Activated CD4-positive, alpha-beta memory T cell treated with anti-CD3 and anti-CD28 coated beads, Interleukin-2, amount 10 ng/mL, durations not matched to agents 7 days and 5 days (primary cell): ENCODE data around the gene TRPV4. TPM values are rescaled to one million over a fixed set of nuclear protein-coding genes. Genes with fewer than 3 reads are reported as not detected.

ENCODE experiments used
- CTCF ChIA-PET: fragments of 350-600 bp; sonication (Branson Sonifier 250); formaldehyde crosslinking; loops from one replicate; lab custom pipeline; 2021; ENCODE audit warnings: antibody characterized with exemption, inconsistent platforms; lab: Charles Lee
- POLR2A ChIA-PET: fragments of 350-600 bp; sonication (Branson Sonifier 250); formaldehyde crosslinking; loops from one replicate; lab custom pipeline; 2021; ENCODE audit warnings: antibody characterized with exemption; lab: Charles Lee
- DNase-seq: peaks from one replicate; pipeline ENCODE4 v3.0.0-alpha.2; 2020
- H3K27ac Mint-ChIP-seq: one replicate; pipeline ENCODE4 v1.8.0; 2021; ENCODE audit warnings: mild to moderate bottlenecking, mixed read lengths
- H3K27me3 Mint-ChIP-seq: one replicate; pipeline ENCODE4 v1.8.0; 2021; ENCODE audit warnings: mixed read lengths
- H3K36me3 Mint-ChIP-seq: one replicate; pipeline ENCODE4 v1.8.0; 2021; ENCODE audit warnings: low read depth, mixed read lengths
- H3K4me1 Mint-ChIP-seq: one replicate; pipeline ENCODE4 v1.8.0; 2021; ENCODE audit warnings: mixed read lengths
- H3K4me3 Mint-ChIP-seq: one replicate; pipeline ENCODE4 v1.8.0; 2021; ENCODE audit warnings: mild to moderate bottlenecking, mixed read lengths
- H3K9me3 Mint-ChIP-seq: one replicate; pipeline ENCODE4 v1.8.0; 2021; ENCODE audit warnings: mixed read lengths
- total RNA-seq, 2 experiments: library from RNA; stranded (reverse); gene quantifications; one replicate each; pipeline ENCODE4 v1.2.3, GENCODE V29; 2021

TRPV4 gene
- not detected for total RNA-seq

- Mint-ChIP-seq H3K4me1 (peaks cover 2% of the 10 kb centered on the region), H3K9me3 (no peaks in the 10 kb centered on the region), H3K27ac (no peak within 1 kb of the TSS), H3K27me3 (peaks cover 35% of the 10 kb centered on the region), H3K36me3 (no peaks in the 10 kb centered on the region), H3K4me3 (no peak within 1 kb of the TSS)
- ChIA-PET CTCF (interaction anchor here (1.4 kb wide), 1 partner anchor 12 kb away, joined by 5 read pairs; no protein-coding TSS in a partner anchor), POLR2A (no interaction called here)
- no peak for DNase-seq
These were observed at the start of gene TRPV4 for GRCh38 chr12:109833307-109834189. TRPV4 (minus strand) TSS chr12:109833398; CDS start chr12:109814796, 18,602 bp downstream.

DNA sequence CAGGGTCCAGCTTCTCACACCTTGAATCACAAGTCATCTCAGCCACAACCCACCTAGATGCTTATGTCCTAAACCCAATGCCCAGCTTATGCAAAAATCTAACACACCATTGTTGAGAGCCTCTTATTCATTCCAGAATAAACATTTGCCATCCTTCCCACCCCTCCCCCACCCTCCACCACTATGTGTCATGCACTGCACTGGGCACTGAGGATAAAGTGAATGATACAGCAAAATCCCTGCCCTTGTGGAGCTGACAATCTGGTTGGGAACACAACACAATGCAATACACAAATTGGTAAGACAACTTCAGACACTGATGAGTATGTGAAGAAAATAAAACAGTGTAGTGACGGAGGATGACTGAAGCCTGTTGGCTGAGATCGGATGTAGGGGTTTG lies 48.6 kb upstream of the TRPV4 start:
- Mint-ChIP-seq H3K27me3 (peaks cover 11% of the 10 kb centered on the region), H3K4me3 (peak overlapping the region; percentile 5), H3K27ac (no peak overlapping the region), H3K36me3 (peaks cover 4% of the 10 kb centered on the region), H3K4me1 (peaks cover 52% of the 10 kb centered on the region), H3K9me3 (no peaks in the 10 kb centered on the region)
- ChIA-PET CTCF (interaction anchor here (1.1 to 1.5 kb wide), 4 partner anchors 11 to 76 kb away, joined by 3 to 7 read pairs (median 4); no protein-coding TSS in a partner anchor), POLR2A (interaction anchor here (0.9 to 1.6 kb wide), 2 partner anchors 7 to 19 kb away, joined by 3 to 4 read pairs; no protein-coding TSS in a partner anchor)
- DNase-seq: no peak

- Mint-ChIP-seq H3K36me3 (peaks cover 4% of the 10 kb centered on the region), H3K27me3 (peaks cover 11% of the 10 kb centered on the region), H3K4me3 (peak overlapping the region; percentile 82), H3K4me1 (peaks cover 56% of the 10 kb centered on the region), H3K9me3 (no peaks in the 10 kb centered on the region), H3K27ac (peak overlapping the region; percentile 69)
- DNase-seq: no peak
- ChIA-PET CTCF (interaction anchor here (1.1 kb wide), 1 partner anchor 10 kb away, joined by 3 read pairs; no protein-coding TSS in a partner anchor), POLR2A (interaction anchor here (0.9 to 1.6 kb wide), 2 partner anchors 8 to 20 kb away, joined by 3 to 4 read pairs; no protein-coding TSS in a partner anchor)
These were observed 47.7 kb upstream of the TRPV4 start for GRCh38 chr12:109880938-109881337.

DNA sequence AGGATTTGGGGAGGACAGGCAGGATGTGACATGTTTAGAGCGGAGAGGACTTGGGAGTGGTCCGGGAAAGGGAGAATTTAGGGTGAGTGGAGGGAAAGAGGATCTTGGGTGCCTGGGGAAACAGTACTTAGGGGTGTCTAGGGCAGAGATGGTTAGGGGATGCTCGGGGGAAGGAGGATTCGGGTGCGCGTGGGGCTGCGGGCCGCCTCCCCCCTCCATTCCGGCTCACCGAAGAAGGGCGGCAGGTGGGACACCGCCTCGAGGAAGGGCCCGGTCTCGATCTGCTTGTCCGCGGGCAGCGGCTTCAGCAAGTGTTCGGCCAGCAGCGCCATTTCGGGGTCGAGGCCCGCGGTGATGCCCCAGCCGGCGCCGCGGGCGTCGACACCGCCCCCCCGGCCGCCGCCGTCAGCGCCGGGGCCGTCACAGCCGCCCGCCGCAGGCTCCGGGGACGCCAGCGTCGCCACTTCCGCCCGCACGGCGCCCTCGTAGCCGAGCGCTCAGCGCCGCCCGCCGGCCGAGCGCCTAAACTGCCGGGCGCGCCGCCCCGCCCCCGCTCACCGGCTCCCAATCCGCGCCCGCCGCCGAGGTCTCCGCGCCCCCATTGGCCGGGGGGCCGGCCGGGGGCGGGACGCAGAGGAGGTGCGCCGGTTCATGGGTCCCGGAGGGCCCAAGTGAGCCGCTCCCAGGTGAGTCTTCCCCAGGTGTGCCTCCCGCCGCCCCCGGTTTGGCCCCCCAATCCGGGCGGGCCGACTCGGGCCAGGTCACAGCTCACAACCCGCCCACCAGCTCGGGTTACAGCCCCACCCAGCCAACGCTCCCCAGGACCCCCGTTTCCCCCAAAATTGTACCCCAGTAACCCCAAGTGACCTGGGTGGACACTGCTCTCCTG lies 47.1 kb upstream of the TRPV4 start, which contains the start of gene GLTP:
Gene GLTP (minus strand): TSS at position 499 of the 889 bp plus-strand sequence. CDS start 167 bp downstream, at position 332.
- peak; percentile 91 for DNase-seq
- H3K9me3 Mint-ChIP-seq: no peaks in the 10 kb centered on the region
- H3K4me1 Mint-ChIP-seq: peaks cover 62% of the 10 kb centered on the region
- H3K4me3 Mint-ChIP-seq: peak within 1 kb of the TSS; percentile 97
- ChIA-PET CTCF (interaction anchor here (1.0 to 3.8 kb wide), 4 partner anchors 9 to 35 kb away, joined by 3 to 14 read pairs (median 6); no protein-coding TSS in a partner anchor), POLR2A (interaction anchor here (1.0 to 1.6 kb wide), 4 partner anchors 8 to 17 kb away, joined by 3 to 5 read pairs (median 4); no protein-coding TSS in a partner anchor)
- peaks cover 11% of the 10 kb centered on the region for H3K27me3 Mint-ChIP-seq
- H3K36me3 Mint-ChIP-seq: peaks cover 4% of the 10 kb centered on the region
- H3K27ac Mint-ChIP-seq: peak within 1 kb of the TSS; percentile 76

GRCh38 chr12:109879351-109880042 lies 46.3 kb upstream of the TRPV4 start:
- Mint-ChIP-seq H3K4me1 (peaks cover 67% of the 10 kb centered on the region), H3K36me3 (peaks cover 4% of the 10 kb centered on the region), H3K27me3 (peaks cover 9% of the 10 kb centered on the region), H3K9me3 (no peaks in the 10 kb centered on the region), H3K4me3 (peak overlapping the region; percentile 97), H3K27ac (peak overlapping the region; percentile 76)
- ChIA-PET POLR2A (interaction anchor here (1.0 to 2.8 kb wide), 4 partner anchors 9 to 22 kb away, joined by 3 to 15 read pairs (median 4); partner anchors contain the start of gene TCHP), CTCF (interaction anchor here (1.0 to 3.8 kb wide), 3 partner anchors 14 to 34 kb away, joined by 3 to 14 read pairs (median 9); no protein-coding TSS in a partner anchor)
- DNase-seq: no peak

DNA sequence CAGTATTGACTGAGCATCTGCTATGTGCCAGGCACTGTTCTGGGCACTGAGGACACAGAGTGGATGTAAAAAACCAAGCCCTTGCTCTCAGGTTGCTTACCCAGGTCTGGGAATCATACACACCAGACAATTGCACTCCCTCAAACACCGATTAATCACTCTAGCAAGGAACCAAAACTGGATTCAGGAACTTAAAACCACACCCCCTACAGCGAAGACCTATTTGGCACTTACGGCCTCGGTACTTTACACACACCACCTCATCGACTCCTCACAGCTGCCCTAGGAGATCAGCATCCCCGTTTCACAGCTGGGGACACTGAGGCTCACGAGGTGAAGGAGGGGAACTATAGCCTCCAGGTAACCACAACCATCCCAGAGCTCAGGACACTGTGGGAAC lies 45.6 kb upstream of the TRPV4 start:
- Mint-ChIP-seq H3K27me3 (peaks cover 9% of the 10 kb centered on the region), H3K9me3 (no peaks in the 10 kb centered on the region), H3K36me3 (peaks cover 4% of the 10 kb centered on the region), H3K4me1 (peaks cover 66% of the 10 kb centered on the region), H3K27ac (no peak overlapping the region), H3K4me3 (peak overlapping the region; percentile 97)
- CTCF ChIA-PET: interaction anchor here (1.0 to 3.8 kb wide), 3 partner anchors 15 to 33 kb away, joined by 3 to 14 read pairs (median 9); no protein-coding TSS in a partner anchor
- no peak for DNase-seq
- POLR2A ChIA-PET: interaction anchor here (0.9 to 2.8 kb wide), 5 partner anchors 10 to 38 kb away, joined by 3 to 15 read pairs (median 3); partner anchors contain the start of gene TCHP

DNA sequence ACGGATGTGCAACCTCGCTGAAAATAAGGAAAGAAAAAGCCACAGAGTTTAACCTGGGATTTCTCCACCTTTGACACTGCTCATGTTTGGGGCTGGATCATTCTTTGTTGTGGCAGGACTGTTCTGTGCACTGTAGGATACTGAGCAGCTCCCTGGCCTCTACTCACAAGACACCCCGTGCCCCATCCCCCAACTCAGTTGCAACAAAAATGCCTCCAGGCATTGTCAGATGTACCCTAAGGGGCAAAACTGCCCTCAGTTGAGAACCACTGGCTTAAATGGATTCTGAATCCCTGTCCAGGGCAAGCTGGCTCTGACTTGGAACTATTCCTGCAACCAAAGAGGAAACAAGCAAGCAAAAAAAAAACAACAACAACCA lies 45.0 kb upstream of the TRPV4 start:
- no peak for DNase-seq
- ChIA-PET POLR2A (interaction anchor here (0.9 to 2.8 kb wide), 3 partner anchors 10 to 38 kb away, joined by 3 to 15 read pairs (median 5); partner anchors contain the start of gene TCHP), CTCF (interaction anchor here (1.5 to 3.8 kb wide), 3 partner anchors 25 to 33 kb away, joined by 9 to 14 read pairs (median 9); no protein-coding TSS in a partner anchor)
- Mint-ChIP-seq H3K36me3 (peaks cover 4% of the 10 kb centered on the region), H3K4me1 (peaks cover 61% of the 10 kb centered on the region), H3K27me3 (peaks cover 9% of the 10 kb centered on the region), H3K4me3 (no peak overlapping the region), H3K9me3 (no peaks in the 10 kb centered on the region), H3K27ac (no peak overlapping the region)

DNA sequence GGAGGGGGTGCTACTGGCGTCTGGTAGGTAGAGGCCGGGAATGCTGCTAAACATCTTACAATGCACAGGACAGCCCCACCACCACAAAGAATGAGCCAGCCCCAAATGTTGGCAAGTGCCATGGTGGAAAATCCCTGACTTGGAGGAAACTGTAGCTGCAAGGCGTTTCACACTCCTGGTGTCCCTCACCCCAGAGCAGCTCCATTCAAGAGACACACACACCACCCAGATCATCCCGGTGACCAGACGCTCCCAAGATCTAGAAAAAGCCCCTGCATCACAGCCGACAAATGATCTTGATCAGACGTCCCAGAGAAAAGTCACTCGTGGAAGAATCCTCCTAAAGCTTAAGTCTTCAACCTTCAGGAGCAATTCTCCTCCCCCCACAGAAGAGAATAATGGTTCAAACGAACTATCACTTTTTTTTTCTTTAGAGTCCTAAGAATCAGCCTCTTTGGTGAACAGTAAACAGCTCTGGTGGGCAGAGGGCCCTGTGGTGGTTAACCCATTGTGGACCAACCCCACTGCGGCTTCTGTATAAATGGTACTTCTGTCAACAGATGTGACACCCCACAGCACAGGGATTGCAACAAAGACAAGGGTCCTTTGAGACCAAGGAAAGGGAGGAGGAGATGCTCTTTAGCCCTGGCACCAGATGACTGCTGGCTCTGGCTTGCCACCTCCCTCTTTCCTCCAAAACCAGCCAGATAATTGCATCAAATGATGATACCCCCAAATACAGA lies 44.5 kb upstream of the TRPV4 start:
- H3K4me3 Mint-ChIP-seq: no peak overlapping the region
- H3K9me3 Mint-ChIP-seq: no peaks in the 10 kb centered on the region
- no peak overlapping the region for H3K27ac Mint-ChIP-seq
- ChIA-PET POLR2A (interaction anchor here (0.9 to 2.8 kb wide), 3 partner anchors 24 to 403 kb away, joined by 3 to 15 read pairs (median 4); partner anchors contain the start of gene TCHP), CTCF (interaction anchor here (1.0 to 3.8 kb wide), 3 partner anchors 12 to 32 kb away, joined by 3 to 14 read pairs (median 9); no protein-coding TSS in a partner anchor)
- no peak for DNase-seq
- peaks cover 5% of the 10 kb centered on the region for H3K36me3 Mint-ChIP-seq
- peaks cover 7% of the 10 kb centered on the region for H3K27me3 Mint-ChIP-seq
- peaks cover 59% of the 10 kb centered on the region for H3K4me1 Mint-ChIP-seq

DNA sequence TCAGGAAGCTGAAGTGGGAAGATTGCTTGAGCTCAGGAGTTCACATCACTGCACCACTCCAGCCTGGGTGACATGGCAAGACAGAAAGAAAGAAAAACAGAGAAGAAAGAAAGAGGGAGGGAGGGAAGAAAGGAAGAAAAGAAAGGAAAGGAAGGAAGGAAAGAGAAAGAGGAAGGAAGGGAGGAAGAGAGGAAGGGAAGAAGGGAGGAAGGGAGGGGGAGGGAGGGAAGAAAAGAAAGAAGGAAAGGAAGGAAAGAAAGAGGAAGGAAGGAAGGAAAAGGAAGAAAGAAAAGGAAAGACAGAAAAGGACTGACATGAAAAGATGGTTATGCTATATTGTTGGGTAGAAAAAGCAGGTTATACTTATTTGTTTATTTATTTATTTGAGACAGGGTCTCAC lies 43.2 kb upstream of the TRPV4 start:
- Mint-ChIP-seq H3K27me3 (no peaks in the 10 kb centered on the region), H3K27ac (no peak overlapping the region), H3K9me3 (no peaks in the 10 kb centered on the region), H3K36me3 (peaks cover 8% of the 10 kb centered on the region), H3K4me1 (peaks cover 53% of the 10 kb centered on the region), H3K4me3 (no peak overlapping the region)
- POLR2A ChIA-PET: no interaction called here
- CTCF ChIA-PET: interaction anchor here (0.5 to 3.8 kb wide), 4 partner anchors 24 to 164 kb away, joined by 3 to 14 read pairs (median 4); no protein-coding TSS in a partner anchor
- no peak for DNase-seq

DNA sequence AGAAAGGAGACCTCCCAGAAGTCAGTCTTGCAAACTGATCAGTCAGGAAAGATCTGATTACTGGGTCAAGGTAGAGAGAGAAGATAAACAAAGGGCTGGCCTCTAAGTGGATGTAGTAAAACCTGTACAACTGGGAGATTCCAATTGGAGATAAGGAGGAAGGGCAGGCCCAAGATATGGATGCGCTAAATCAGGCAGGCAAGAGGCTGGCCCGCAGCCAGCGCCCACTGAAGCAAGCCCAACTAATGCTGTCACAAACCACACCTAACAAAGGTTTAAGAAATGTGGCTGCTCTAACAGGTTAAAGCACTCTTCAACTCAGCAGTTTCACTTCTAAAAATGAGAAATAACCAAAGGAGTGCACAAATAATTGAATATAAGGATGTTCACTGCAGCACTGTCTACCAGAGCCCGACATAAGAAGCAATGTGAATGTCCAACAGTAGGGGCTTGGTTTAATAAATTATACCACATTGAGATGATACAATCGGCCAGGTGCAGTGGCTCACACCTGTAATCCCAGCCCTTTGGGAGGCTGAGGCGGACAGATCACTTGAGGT lies 42.5 kb upstream of the TRPV4 start:
- H3K4me3 Mint-ChIP-seq: no peak overlapping the region
- H3K27me3 Mint-ChIP-seq: no peaks in the 10 kb centered on the region
- ChIA-PET POLR2A (no interaction called here), CTCF (interaction anchor here (0.6 kb wide), 1 partner anchor 165 kb away, joined by 5 read pairs; no protein-coding TSS in a partner anchor)
- peaks cover 49% of the 10 kb centered on the region for H3K4me1 Mint-ChIP-seq
- DNase-seq: no peak
- H3K27ac Mint-ChIP-seq: no peak overlapping the region
- no peaks in the 10 kb centered on the region for H3K9me3 Mint-ChIP-seq
- H3K36me3 Mint-ChIP-seq: peaks cover 8% of the 10 kb centered on the region
